ENCODE results near the gene UMODL1.
"Not testable (repeated sequence)": the region's sequence is repeated elsewhere in the genome, so short reads cannot be mapped to it uniquely, and the experiment has no call there.

UMODL1 gene

DNA sequence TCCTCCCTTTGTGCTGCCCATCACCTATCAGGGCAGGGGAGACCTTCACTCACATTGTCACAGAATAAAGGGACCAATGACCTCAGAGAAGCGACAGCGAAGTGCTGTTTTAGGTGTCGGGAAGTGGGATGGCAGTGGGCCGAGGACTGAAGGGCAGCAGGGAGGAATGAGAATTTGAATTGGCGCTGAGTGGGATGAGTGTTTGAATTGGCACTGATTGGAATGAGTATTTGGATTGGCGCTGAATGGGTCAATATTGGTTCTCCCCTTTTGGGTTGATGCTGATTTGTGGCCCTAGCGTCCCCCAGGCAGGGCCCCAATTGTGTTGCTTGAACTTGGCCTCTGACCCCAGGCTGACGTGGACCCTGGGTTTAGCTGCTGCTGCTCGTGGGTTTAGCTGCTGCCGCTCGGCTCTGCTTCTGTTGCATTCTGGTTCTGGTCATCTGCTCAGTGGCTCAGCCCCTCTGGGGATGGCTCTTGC is 12.4 kb upstream of the UMODL1 start:
- DNase-seq (ENCODE audit: low read depth in 1 of 2, low spot score in 1 of 2) = no peak

DNA sequence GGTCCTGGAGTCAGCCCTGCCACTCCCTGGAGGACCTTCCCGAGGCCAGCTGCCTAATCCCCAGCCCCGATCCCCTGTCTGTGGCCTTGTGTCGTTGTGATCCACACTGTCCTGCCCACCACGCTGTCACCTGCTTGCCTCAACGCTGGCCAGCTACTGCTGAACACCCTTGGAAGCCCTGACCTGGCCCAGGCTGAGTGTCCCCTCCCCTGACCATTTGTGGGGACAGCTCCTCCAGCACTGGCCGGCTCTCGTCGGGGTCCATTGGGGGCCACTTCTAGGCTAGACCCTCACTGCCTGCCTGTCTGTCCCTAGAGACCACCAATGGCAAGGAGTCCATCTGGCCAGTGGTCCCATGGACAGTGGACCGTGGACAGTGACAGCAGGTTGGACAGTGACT is 12.0 kb upstream of the UMODL1 start:
- DNase-seq (ENCODE audit: low read depth in 1 of 2, low spot score in 1 of 2) = no peak

DNA sequence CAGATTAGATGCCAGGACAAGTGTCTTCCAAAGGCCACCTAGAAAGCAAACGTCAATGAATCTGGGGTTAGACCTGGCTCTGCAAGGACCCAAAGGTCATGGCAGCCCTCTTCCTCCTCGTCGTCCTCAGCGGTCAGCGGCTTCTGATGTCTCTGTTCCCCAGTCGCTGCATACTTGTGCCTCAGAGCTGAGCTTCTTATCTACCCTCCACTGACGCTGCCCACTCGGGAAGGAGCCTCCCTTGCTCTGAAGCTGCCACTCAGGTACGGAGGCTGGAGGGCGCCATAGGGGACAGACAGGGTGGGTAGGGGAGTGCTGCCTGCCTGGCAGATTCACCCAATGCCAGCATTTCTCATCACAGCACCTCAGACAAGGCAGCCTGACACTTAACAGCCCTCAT is 11.4 kb upstream of the UMODL1 start:
- DNase-seq (ENCODE audit: low read depth in 1 of 2, low spot score in 1 of 2) = no peak

DNA sequence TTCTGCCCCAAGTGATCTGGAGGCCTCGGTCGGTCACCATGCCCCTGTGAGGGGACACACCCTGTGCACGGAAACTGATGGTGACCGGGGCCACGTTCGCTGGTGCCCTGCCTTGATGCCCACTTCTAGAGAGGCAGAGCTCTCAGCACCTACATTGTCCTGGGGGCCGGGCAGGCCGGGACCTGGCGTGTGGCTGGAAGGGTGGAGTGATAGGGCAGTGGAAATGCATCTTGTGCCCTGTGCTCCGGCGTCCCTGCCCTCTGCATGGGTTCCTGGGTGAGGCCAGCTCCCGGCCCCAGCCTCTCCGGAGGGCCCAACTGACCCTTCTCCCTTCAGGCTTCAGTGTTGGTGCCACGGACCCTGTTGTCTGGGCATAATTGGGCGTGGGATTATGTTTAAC is 11.0 kb upstream of the UMODL1 start:
- no peak for DNase-seq (ENCODE audit: low read depth in 1 of 2, low spot score in 1 of 2)

DNA sequence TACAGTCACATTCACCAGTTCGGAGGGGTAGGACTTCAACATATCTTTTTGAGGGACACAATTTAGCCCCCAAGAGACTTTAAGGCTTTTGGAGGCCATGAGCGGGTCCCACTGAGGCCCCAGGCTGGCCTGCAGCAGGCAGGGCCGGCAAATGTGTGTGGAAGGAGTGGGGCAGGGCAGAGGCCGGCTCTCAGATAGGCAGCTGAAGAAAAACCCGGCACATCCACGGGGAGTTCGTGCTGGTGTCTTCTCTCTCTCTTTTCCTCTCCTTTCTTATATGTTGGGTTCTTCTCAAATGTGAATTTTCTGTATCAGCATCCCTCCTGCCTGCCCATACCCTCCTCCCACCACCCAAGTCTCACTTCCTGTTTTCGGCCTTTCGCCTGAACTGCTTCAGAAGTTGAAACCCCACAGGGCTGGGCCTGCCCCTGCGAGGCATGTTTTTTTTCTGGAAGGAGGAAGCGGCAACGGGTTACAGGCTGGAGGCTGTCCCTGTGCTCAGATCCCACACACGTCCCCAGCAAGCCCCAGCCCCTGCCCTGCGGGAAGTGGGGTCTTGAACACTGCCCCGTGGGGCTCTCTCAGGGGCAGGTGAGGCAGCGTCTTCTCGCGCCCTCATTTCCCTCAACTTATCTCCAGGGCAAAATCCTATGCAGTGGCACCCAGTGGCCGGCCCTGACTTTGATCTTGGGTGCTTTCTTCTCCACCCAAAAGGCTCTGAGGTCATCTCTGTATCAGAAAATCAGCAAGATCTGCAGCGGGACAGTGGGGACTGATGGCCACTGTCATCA is 9.7 kb upstream of the UMODL1 start:
- DNase-seq (ENCODE audit: low read depth in 1 of 2, low spot score in 1 of 2) = no peak

DNA sequence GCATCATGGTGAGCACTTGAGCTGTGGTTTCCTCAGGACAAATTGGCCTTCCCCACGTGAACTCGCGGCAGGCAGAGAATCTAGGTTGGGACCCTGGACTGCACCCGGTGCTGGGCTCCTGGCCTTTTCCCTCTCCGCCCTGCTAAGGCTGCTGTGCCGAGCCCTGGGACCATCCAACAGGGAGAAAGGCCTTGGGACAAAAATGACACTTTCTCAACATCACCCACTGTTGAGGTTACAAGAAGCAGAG is 9.2 kb upstream of the UMODL1 start:
- no peak for DNase-seq (ENCODE audit: low read depth in 1 of 2, low spot score in 1 of 2)

DNA sequence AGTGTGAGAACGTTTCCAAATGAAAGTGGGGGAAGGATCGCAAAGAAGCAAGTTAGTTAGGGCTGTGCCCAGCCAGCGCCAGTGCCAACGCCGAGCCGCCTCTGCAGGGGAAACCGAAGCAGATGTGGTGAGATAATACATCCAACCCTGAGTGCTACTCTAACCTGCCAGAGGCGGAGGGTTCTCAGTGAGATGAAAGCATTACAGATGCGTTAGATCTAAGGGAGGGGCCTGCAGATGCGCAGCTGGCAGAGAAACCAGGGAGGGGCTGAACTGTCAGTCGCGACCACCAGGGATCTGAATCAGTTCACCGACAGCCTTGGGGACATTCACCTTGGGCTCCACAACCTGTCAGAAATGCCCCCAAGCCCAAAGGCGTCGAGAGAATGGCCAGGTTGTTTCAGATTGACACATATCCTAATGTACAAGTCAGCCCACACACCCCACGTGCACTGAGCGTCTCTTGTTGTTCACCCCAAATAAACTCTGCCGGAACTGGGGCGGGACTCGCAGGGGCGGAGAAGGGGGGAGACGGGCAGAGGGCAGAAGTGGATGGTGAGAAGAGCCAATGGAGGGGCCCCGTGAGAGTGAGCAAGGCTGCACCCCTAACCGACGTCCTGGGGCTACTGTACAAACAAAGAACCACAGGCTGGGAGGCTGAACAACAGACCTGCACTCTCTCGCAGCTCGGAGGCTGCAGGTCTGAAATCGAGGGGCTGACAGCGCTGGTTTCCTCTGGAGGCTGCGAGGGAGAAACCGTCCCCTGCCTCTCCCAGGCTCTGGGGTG is 8.7 kb upstream of the UMODL1 start:
- peak; percentile 68 to 80 for DNase-seq (ENCODE audit: low read depth in 1 of 2, low spot score in 1 of 2)

DNA sequence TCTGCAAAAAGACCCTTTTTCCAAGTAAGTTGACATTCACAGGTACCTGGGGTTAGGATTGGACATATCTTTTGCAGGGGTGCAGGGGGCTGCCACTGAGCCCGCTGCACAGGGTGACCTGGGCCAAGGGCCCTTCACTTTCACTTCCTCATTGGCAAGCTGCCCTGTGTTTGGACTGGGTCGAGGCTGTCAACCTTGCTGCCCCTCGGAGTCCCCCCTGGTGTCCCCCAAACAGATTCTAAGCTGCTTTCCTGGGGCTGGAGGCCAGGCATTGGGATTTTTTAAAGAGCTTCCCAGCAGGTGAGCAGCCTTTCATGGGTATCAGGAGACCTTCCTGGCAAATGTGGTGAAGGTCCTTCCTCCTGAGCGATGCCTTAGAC is 7.9 kb upstream of the UMODL1 start:
- no peak for DNase-seq (ENCODE audit: low read depth in 1 of 2, low spot score in 1 of 2)

DNA sequence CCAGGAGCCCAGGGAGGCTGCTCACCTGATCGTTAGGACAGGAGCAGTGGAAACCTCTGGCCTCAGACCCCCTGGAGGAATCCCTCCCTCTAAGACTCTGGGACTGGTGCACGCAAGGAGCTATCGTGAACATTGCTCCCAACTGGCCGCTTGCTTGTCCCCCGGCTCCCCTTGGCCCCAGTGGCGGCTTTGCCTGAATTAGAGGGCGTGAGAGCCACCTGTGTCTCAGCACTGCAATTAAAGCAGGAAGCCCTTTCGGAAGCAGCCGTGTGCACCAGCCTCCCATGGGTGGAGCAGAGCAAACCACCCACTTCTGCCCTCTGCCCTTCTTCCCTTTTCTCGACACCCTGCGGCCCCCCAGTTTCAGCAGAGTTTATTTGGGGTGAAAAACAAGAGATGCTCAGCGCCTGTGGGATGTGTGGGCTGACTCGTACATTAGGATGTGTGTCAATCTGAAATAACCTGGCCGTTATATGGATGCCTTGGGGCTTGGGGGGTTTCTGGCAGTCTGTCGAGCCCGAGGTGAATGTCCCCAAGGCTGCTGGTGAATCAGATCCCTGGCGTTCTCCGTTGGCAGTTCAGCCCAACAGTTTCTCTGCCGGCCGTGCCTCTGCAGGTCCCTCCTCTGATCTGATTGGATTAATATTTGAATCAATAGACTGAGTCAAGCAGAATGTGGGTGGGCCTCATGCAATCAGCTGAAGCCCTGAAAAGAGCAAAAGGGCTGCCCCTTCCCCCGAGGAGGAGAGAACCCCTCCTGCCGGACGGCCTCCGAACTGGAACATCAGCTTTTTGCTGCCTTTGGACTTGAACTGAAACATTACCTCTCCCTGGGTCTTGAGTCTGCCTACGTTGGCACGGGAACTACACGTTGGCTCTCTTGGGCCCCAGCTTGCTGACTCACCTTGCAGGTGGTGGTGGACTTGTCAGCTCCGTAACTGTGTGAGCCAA is 7.3 kb upstream of the UMODL1 start:
- peak; percentile 18 to 28 for DNase-seq (ENCODE audit: low read depth in 1 of 2, low spot score in 1 of 2)

DNA sequence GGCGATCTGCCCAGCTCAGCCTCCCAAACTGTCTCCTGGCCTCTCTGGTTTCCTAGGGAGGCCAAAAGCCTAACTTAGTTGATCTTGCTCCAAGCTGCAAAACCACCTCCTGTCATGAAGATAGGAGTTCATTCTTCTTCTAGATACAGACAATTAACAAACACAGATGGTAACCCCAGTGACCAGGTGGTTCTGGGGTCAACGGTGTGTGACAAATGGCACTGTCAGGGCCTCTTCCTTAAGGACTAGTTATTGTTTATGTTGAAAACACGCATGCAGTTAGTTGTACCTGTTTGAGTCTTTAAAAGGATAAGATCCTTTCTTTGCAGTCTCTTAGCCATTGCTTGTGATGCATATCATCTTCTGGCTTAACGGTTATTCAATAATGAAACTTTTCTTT is 4.6 kb upstream of the UMODL1 start:
- DNase-seq (ENCODE audit: low read depth in 1 of 2, low spot score in 1 of 2) = no peak

DNA sequence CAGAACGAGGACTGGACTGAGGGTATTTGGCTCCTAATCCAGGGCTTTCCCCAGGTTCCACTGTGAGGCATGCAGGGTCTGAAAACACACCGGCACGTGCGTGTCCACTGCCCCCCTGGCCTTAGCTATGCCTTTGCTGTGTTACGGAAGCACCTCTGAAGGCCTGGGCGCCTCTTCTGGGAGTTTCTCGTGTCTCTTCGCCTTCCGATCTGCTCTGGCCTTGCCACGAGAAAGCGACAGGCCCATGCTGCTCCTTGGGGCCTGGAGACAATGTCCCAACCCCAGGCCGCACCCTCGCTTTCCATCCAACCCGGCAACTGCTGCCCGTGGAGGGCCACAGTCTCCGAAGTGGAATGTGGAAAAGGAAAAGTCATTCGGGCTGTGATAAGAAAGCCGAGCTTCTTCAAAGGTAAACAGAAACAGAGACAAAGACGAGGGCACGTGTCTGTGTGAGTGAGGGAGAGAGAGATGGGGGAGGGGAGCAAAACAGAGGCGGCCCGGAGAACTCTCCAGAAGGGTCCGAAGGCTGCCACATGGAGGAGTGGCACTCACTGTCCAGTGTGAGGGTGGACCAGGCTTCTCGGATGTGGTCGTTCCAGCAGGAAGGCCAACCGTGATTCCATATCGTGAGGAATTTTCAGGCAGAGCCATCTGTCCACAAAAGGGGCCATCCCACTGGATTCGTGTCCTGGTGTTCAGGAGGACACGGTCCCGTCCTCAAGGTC is 3.4 kb upstream of the UMODL1 start:
- no peak for DNase-seq (ENCODE audit: low read depth in 1 of 2, low spot score in 1 of 2)

DNA sequence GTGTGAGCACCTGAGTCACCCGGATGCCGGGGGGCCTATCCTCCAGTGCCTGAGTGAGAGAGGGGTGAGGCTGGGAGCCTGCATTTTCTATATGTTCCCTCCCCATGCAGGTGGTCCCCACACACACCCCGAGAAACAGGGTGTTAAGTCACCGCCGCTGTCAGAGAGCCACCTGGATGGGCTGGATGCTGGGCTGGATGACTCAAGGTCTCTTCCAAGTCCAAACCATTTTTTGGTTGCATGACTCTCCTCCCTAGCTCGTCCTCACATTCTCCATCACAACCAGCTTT is 2.9 kb upstream of the UMODL1 start:
- no peak for DNase-seq (ENCODE audit: low read depth in 1 of 2, low spot score in 1 of 2)

DNA sequence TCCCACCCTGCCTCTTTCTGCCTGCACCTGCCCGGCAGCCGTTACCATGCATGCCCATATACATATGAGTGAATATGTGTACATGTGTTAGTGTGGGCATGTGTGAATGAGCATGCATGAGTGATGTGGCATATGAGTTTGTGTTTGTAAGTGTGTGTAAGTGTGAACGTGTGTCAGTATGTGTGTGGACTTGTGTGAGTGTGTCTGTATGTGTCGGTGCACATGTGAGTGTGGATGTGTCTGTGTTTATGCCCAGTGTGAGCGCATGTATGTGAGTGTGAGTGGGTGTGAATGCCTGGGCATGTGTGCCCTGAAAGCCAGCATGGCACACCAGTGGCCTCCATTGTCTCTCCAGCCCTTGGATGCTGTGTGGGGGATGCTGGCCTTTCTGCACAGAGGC is 2.5 kb upstream of the UMODL1 start:
- DNase-seq (ENCODE audit: low read depth in 1 of 2, low spot score in 1 of 2) = no peak

DNA sequence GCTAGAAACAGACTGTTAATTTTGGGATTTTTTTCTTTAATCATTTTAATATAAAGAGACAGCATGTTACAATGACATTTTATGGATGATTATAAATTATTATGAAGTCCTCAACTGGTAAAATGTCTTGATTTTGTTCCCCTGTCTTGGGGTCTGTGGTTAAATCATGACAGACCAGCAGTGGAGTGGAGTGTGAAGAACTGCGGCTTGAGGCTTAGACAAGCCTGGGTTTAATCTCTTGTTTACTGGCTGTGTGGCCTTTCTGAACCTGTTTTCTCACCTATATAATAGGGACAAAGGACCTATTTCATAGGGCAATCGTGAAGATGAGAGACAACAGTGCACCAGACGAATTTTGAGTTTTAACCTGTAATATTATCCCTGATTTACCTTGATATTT is 1.8 kb upstream of the UMODL1 start:
- no peak for DNase-seq (ENCODE audit: low read depth in 1 of 2, low spot score in 1 of 2)

DNA sequence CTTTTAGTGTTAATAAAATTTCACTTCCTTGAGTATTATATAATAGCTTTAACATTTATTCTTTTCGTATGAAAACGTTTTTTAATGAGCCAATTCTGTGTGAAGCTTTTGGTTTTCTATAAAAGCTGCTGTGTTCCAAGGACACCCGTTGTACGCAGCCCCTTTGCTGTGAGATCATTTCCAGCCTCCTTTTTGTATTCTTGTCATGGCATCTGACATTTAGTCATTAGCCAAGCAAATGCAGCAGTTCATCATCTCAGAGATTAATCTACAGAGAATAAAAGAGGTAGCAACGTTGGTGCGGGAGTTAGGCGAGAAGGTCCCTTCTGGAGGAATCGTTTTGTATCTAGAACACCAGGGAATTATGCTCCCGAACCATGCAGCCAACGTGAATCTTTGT is 1.3 kb upstream of the UMODL1 start:
- DNase-seq (ENCODE audit: low read depth in 1 of 2, low spot score in 1 of 2) = no peak

DNA sequence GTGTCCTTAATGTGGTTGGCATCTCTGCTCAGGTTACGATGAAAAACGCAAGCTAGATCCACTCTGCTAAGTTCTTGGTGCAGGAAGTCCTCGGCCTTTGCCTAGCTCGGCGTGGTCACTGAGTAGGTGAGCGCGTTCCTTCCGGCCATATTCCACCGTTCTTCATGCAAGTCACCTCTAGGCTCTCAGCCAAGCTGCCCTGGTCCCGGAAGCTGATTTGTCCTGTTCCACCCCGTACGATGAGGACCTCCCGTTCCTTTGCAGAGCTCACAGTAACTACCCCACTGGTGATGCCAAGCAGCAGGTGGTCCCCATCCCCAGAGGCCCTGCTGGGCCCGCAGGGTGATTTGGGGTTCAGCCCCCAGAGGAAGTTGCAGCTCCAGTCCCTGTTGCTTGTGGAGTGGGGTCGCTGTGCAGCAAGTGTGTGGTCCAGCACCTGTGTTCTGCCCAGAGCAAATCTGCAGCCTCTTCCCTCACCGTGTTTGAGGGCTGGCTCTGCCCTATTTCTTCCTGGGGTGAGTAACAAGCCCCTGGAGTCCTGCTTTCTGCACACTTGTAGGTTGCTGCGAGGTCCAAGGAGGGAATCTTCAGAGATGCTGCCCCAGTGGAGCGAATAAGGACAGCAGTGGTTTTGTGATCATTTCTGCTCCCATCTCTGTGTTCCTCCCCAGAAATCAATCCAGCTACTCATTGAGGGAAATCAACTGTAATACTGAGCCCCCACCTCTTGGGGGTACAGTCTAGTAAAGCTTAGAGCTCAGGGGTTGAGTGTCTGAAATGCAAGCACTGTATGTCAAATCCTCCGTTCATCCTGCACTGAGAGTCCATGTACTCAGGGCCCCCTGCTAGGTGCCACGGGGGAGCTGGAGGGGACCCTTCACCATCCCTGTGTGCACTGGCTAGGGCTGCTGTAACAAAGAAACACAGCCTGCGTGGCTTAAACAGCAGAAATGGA is 2.3 kb downstream of the UMODL1 start:
- no peak for DNase-seq (ENCODE audit: low read depth in 1 of 2, low spot score in 1 of 2)

DNA sequence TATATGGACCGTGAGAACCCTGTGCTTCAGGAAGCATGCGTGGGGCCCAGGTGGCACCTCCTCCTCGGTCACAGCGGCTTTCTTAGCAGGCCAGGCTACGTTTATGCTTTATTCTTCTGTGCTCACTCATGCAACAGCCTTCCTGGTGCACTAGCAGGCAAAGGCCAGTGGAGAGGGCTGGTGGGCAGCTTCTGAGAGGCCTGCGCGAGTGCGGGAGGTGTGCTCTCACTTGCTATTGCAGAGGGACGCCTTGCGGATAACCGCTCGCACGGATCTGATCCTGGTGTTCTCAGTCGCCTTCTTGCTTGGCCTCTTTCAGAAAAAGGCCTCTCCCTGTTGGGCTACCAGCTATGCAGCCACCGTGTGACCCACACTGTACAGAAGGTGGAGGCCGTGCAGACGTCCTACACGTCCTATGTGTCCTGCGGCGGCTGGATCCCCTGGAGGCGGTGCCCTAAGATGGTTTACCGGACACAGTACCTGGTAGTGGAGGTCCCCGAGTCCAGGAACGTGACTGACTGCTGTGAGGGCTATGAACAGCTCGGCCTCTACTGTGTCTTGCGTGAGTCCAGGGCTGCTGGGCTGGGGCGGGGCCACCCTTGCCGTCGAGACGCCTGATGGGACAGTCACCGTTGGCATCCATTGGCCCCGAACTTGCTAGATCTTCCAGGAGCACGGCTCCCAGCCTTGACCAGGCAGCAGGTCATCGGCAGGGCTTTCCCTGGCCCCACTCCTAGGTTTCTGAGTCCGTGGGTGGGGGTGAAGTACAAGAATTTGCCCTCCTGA is 4.8 kb downstream of the UMODL1 start:
- DNase-seq (ENCODE audit: low read depth in 1 of 2, low spot score in 1 of 2) = no peak

DNA sequence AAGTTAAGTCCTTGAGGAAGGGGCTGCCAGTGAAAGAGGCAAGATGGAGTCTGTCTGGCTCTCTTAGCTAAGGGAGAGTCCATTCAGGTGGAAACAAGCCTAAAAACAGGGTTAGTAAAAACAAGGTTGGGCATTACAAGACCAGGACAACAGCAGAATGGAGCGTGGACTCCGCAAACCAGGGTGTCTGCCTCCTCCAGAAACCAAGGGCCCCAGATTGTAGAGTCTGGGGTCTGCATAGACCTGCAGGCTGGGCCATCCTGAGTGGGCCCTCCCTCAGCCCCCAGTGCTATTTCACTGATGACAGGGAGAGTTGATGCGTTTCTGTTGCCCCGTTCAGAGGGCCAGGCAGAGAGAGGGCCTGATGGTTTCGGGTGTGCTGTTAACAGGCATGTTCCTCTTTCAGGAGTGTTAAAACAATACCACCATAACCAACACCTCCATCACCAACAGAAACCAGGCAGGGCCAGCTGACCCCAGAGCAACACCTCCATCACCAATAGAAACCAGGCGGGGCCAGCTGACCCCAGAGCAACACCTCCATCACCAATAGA is 6.6 kb downstream of the UMODL1 start:
- DNase-seq (ENCODE audit: low read depth in 1 of 2, low spot score in 1 of 2) = not testable (repeated sequence)

All from activated T-helper 1 cell treated with anti-CD3 and anti-CD28 coated beads, Interleukin-2, amount 50 U/mL, for 16 hours (primary cell).